ENCODE data around the gene SLC25A13.

SLC25A13 gene

GRCh38 chr7:96349572-96349971 lies 27.7 kb upstream of the SLC25A13 start:
- no peak overlapping the region for H3K4me3 ChIP-seq (ENCODE audit: low read depth, low read length)
- no peak for TF ChIP-seq CTCF (IDR thresholded peaks at IDR 0.05; ENCODE audit: borderline replicate concordance, insufficient read depth, low read depth, low read length)

- no peak for TF ChIP-seq CTCF (IDR thresholded peaks at IDR 0.05; ENCODE audit: borderline replicate concordance, insufficient read depth, low read depth, low read length)
Observed at GRCh38 chr7:96347471-96347870, 25.6 kb upstream of the SLC25A13 start.

GRCh38 chr7:96346293-96346953 lies 24.5 kb upstream of the SLC25A13 start:
- no peak for TF ChIP-seq CTCF (IDR thresholded peaks at IDR 0.05; ENCODE audit: borderline replicate concordance, insufficient read depth, low read depth, low read length)
- H3K4me3 ChIP-seq (ENCODE audit: low read depth, low read length): no peak overlapping the region

More at GRCh38 chr7:96347471-96347870, 25.6 kb upstream of the SLC25A13 start:
- no peak overlapping the region for H3K4me3 ChIP-seq (ENCODE audit: low read depth, low read length)

GRCh38 chr7:96344236-96344635 lies 22.3 kb upstream of the SLC25A13 start:
- no peak for TF ChIP-seq CTCF (IDR thresholded peaks at IDR 0.05; ENCODE audit: borderline replicate concordance, insufficient read depth, low read depth, low read length)
- no peak overlapping the region for H3K4me3 ChIP-seq (ENCODE audit: low read depth, low read length)

- TF ChIP-seq CTCF (IDR thresholded peaks at IDR 0.05; ENCODE audit: borderline replicate concordance, insufficient read depth, low read depth, low read length): no peak
- no peak overlapping the region for H3K4me3 ChIP-seq (ENCODE audit: low read depth, low read length)
Observed at GRCh38 chr7:96342049-96342448, 20.2 kb upstream of the SLC25A13 start.

- H3K4me3 ChIP-seq (ENCODE audit: low read depth, low read length): no peak overlapping the region
- TF ChIP-seq CTCF (IDR thresholded peaks at IDR 0.05; ENCODE audit: borderline replicate concordance, insufficient read depth, low read depth, low read length): no peak
Observed at GRCh38 chr7:96337519-96337918, 15.6 kb upstream of the SLC25A13 start.

GRCh38 chr7:96332325-96332724 lies 10.4 kb upstream of the SLC25A13 start:
- H3K4me3 ChIP-seq (ENCODE audit: low read depth, low read length): no peak overlapping the region
- TF ChIP-seq CTCF (IDR thresholded peaks at IDR 0.05; ENCODE audit: borderline replicate concordance, insufficient read depth, low read depth, low read length): no peak

Data from GM12875 (cell line).